Measurements from ENCODE around the gene ADORA1.
A peak's percentile ranks its signal among the peaks of the same experiment; 100 is the strongest.

The ADORA1 gene

DNA sequence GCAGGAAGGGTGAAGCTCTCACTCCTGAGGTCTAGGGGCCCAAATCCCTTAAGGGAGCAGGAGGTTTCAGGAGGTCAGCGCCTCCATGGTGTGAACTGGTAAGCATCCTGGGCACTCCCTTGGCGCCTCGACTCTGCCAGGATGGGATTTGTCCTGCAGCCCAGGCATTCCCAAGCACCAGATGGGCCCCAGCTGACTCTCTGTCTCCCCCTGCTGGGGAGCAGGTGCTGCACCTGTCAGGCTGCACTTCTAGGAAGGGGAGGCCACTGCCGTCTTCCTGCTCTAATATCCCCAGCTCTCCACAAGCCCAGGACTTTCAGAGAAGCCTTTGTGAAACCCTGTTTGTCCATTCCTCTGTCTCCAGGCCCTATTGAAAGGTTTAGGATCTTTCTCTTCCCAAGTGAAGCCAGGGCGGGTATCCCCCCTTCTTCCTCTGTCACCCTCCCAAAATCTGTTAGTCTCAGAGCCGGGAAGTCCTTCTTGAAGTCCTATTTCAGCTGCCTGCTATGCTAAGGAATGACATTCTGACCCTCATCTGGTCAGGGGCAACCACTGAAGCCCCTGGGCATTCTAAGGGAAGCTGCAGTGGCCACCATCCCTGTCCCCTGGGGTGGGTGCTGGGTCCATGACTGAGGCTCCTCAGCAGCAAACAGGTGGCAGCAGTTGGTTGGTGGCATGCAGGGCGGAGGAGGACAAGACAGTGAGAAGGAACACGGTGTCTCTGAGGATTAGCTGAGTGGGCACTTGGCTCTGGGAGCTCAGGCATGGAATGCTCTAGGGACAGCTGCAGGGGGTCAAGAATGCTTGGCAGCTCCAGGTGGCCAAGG lies 44.9 kb downstream of the ADORA1 start:
- H3K4me1 ChIP-seq (ENCODE audit: control extremely low read depth in 1 of 4, control insufficient read depth in 4 of 4, insufficient read depth in 4 of 4, low read length in 3 of 4), result peaks cover 0 to 13% (median 2%) of the 10 kb centered on the region in 4 experiments
- no peak overlapping the region for H3K27ac ChIP-seq (ENCODE audit: insufficient read depth in 1 of 2, low read depth in 1 of 2, low read length in 2 of 2, poor library complexity in 1 of 2, severe bottlenecking in 2 of 2)
- ChIA-PET CTCF (interaction anchor here (0.5 to 20.7 kb wide), 32 partner anchors 8 to 489 kb away, joined by 3 to 313 read pairs (median 4); partner anchors contain the start of genes ADORA1 and CHI3L1), POLR2A (interaction anchor here (2.2 kb wide), 1 partner anchor 132 kb away, joined by 9 read pairs; no protein-coding TSS in a partner anchor)
- peaks cover 0 to 5% (median 0%) of the 10 kb centered on the region in 5 experiments for H3K27me3 ChIP-seq (replicated peaks in 2 of 5; ENCODE audit: control insufficient read depth in 4 of 5, insufficient read depth in 5 of 5, low read length in 4 of 5)
- no peaks in the 10 kb centered on the region for H3K9me3 ChIP-seq (ENCODE audit: control extremely low read depth in 1 of 5, control insufficient read depth in 4 of 5, insufficient read depth in 2 of 5, low read depth in 1 of 5, low read length in 4 of 5)
- DNase-seq, result peak; percentile 42 to 61 (median 43)
- 71% methylated on average over 7 of the region's 8 CpGs for WGBS (ENCODE audit: insufficient coverage)
- no peaks in the 10 kb centered on the region for H3K36me3 ChIP-seq (ENCODE audit: control insufficient read depth in 4 of 4, insufficient read depth in 4 of 4, low read length in 3 of 4)
- no peak overlapping the region for H3K4me3 ChIP-seq (ENCODE audit: control insufficient read depth in 1 of 7, extremely low read depth in 1 of 7, insufficient read depth in 4 of 7, low read depth in 2 of 7, low read length in 6 of 7)

GRCh38 chr1:203173011-203173555 lies 45.6 kb downstream of the ADORA1 start:
- Histone ChIP-seq H3K4me3 (ENCODE audit: control insufficient read depth in 1 of 7, extremely low read depth in 1 of 7, insufficient read depth in 4 of 7, low read depth in 2 of 7, low read length in 6 of 7) (no peak overlapping the region), H3K27me3 (replicated peaks in 2 of 5; ENCODE audit: control insufficient read depth in 4 of 5, insufficient read depth in 5 of 5, low read length in 4 of 5) (peaks cover 0 to 5% (median 0%) of the 10 kb centered on the region in 5 experiments), H3K4me1 (ENCODE audit: control extremely low read depth in 1 of 4, control insufficient read depth in 4 of 4, insufficient read depth in 4 of 4, low read length in 3 of 4) (peaks cover 0 to 13% (median 2%) of the 10 kb centered on the region in 4 experiments), H3K9me3 (ENCODE audit: control extremely low read depth in 1 of 5, control insufficient read depth in 4 of 5, insufficient read depth in 2 of 5, low read depth in 1 of 5, low read length in 4 of 5) (no peaks in the 10 kb centered on the region), H3K36me3 (ENCODE audit: control insufficient read depth in 4 of 4, insufficient read depth in 4 of 4, low read length in 3 of 4) (no peaks in the 10 kb centered on the region), H3K27ac (ENCODE audit: insufficient read depth in 1 of 2, low read depth in 1 of 2, low read length in 2 of 2, poor library complexity in 1 of 2, severe bottlenecking in 2 of 2) (no peak overlapping the region)
- CTCF ChIA-PET, result interaction anchor here (0.8 to 20.7 kb wide), 26 partner anchors 9 to 293 kb away, joined by 3 to 313 read pairs (median 4); partner anchors contain the start of genes ADORA1 and CHI3L1
- POLR2A ChIA-PET, result no interaction called here
- DNase-seq, result no peak
- WGBS (ENCODE audit: insufficient coverage), result 100% methylated on average over 2 of the region's 2 CpGs

DNA sequence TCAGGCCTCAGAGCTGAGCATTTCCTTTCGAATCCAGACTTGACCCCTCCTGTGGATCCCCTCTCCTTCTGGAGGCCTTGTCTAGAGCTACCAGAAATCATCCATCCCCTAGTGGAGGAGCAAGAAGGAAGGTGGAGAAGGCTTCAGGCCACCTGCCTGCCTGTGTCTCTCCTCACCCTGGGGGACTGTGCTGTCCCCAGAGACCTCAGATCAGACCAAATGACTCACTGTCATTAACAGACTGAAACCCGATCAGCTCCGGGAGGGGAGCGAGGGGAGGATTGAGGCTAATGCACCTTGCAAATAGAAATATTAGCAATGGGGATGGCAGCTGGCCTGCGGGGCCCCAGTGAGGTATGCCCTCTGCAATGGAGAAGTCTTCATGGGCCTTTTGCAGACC lies 46.0 kb downstream of the ADORA1 start:
- Histone ChIP-seq H3K9me3 (ENCODE audit: control extremely low read depth in 1 of 5, control insufficient read depth in 4 of 5, insufficient read depth in 2 of 5, low read depth in 1 of 5, low read length in 4 of 5) (no peaks in the 10 kb centered on the region), H3K27me3 (replicated peaks in 2 of 5; ENCODE audit: control insufficient read depth in 4 of 5, insufficient read depth in 5 of 5, low read length in 4 of 5) (peaks cover 0 to 5% (median 0%) of the 10 kb centered on the region in 5 experiments), H3K4me1 (ENCODE audit: control extremely low read depth in 1 of 4, control insufficient read depth in 4 of 4, insufficient read depth in 4 of 4, low read length in 3 of 4) (peaks cover 0 to 13% (median 2%) of the 10 kb centered on the region in 4 experiments), H3K4me3 (ENCODE audit: control insufficient read depth in 1 of 7, extremely low read depth in 1 of 7, insufficient read depth in 4 of 7, low read depth in 2 of 7, low read length in 6 of 7) (no peak overlapping the region), H3K27ac (ENCODE audit: insufficient read depth in 1 of 2, low read depth in 1 of 2, low read length in 2 of 2, poor library complexity in 1 of 2, severe bottlenecking in 2 of 2) (no peak overlapping the region), H3K36me3 (ENCODE audit: control insufficient read depth in 4 of 4, insufficient read depth in 4 of 4, low read length in 3 of 4) (no peaks in the 10 kb centered on the region)
- 81% methylated on average over 4 of the region's 5 CpGs for WGBS (ENCODE audit: insufficient coverage)
- no peak for DNase-seq
- ChIA-PET CTCF (interaction anchor here (0.8 to 20.7 kb wide), 17 partner anchors 8 to 136 kb away, joined by 3 to 313 read pairs (median 7); partner anchors contain the start of genes ADORA1 and CHI3L1), POLR2A (no interaction called here)

DNA sequence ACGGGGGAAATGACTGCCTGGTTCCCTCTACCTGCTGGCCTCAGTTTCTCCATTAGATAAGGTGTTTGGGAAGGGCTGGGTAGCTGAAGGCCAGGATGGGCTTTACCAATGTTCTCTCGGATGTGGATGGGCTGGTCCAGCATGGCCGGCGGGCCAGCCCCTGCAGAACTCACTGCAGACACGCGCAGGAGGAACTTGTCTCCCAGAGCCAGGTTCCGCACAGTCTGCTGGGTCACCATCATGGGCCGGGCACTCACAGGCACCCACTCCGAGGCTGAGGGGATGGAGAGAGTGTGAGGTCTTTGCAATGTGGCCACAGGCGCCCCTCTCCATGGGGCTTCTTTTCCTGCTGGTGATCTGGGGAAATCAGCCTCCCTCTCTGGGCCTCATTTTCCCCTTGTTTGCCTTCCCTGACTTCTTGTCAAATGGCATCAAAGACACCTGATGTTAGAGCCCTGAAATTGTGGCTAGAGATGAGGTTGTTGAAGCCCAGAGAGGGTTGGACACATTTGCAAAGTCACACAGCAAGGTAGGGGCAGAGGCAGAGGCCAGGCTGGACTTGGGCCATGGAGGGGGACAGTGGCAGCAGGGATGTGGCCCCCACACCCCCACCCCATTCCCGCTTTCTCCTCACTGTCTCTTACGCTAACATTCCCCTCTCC lies 46.9 kb downstream of the ADORA1 start:
- no peak overlapping the region for H3K4me3 ChIP-seq (ENCODE audit: control insufficient read depth in 1 of 7, extremely low read depth in 1 of 7, insufficient read depth in 4 of 7, low read depth in 2 of 7, low read length in 6 of 7)
- ChIA-PET POLR2A (no interaction called here), CTCF (interaction anchor here (0.9 to 20.7 kb wide), 8 partner anchors 8 to 136 kb away, joined by 3 to 313 read pairs (median 6); partner anchors contain the start of gene ADORA1)
- no peak for DNase-seq
- H3K4me1 ChIP-seq (ENCODE audit: control extremely low read depth in 1 of 4, control insufficient read depth in 4 of 4, insufficient read depth in 4 of 4, low read length in 3 of 4), result peaks cover 0 to 13% (median 2%) of the 10 kb centered on the region in 4 experiments
- H3K36me3 ChIP-seq (ENCODE audit: control insufficient read depth in 4 of 4, insufficient read depth in 4 of 4, low read length in 3 of 4), result no peaks in the 10 kb centered on the region
- no peak overlapping the region for H3K27ac ChIP-seq (ENCODE audit: insufficient read depth in 1 of 2, low read depth in 1 of 2, low read length in 2 of 2, poor library complexity in 1 of 2, severe bottlenecking in 2 of 2)
- H3K27me3 ChIP-seq (replicated peaks in 2 of 5; ENCODE audit: control insufficient read depth in 4 of 5, insufficient read depth in 5 of 5, low read length in 4 of 5), result peaks cover 0 to 5% (median 0%) of the 10 kb centered on the region in 5 experiments
- WGBS (ENCODE audit: insufficient coverage), result 97% methylated on average over 11 of the region's 12 CpGs
- H3K9me3 ChIP-seq (ENCODE audit: control extremely low read depth in 1 of 5, control insufficient read depth in 4 of 5, insufficient read depth in 2 of 5, low read depth in 1 of 5, low read length in 4 of 5), result no peaks in the 10 kb centered on the region

DNA sequence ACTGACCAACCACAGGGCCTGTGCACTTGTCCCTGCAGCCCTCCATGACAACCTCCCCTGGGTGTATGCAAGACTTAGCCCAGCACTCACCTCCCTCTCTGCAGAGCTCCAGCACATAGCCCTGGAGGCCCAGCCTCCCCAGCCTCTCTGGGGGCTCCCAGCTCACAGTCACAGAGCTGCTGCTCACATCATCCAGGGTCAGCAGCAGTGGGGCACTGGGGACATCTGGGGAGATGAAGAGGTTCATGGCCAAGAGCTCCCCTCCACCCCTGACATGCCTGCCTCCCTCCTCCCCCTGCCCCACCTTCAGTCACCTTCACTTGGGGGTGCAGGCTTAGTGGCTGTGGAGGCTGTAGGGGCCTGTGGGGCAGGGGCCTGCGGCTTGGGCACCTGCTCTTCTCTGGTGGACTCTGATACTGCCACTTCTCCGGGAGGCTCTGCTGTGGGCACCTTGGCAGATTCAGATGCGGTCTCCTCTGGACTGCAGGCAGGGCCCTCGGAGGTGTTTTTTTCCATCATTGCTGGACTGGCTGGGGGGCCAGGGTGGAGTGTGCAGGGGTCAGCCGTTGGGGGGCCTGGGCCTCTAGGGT lies 47.8 kb downstream of the ADORA1 start, which contains the start of gene MYBPH:
MYBPH (minus strand) TSS at position 590 of the 590 bp plus-strand sequence; CDS start at position 519, 71 bp downstream.
- Histone ChIP-seq H3K27ac (ENCODE audit: insufficient read depth in 1 of 2, low read depth in 1 of 2, low read length in 2 of 2, poor library complexity in 1 of 2, severe bottlenecking in 2 of 2) (no peak within 1 kb of the TSS), H3K9me3 (ENCODE audit: control extremely low read depth in 1 of 5, control insufficient read depth in 4 of 5, insufficient read depth in 2 of 5, low read depth in 1 of 5, low read length in 4 of 5) (no peaks in the 10 kb centered on the region), H3K4me3 (ENCODE audit: control insufficient read depth in 1 of 7, extremely low read depth in 1 of 7, insufficient read depth in 4 of 7, low read depth in 2 of 7, low read length in 6 of 7) (no peak within 1 kb of the TSS), H3K27me3 (replicated peaks in 2 of 5; ENCODE audit: control insufficient read depth in 4 of 5, insufficient read depth in 5 of 5, low read length in 4 of 5) (peaks cover 0 to 3% (median 0%) of the 10 kb centered on the region in 5 experiments), H3K36me3 (ENCODE audit: control insufficient read depth in 4 of 4, insufficient read depth in 4 of 4, low read length in 3 of 4) (no peaks in the 10 kb centered on the region), H3K4me1 (ENCODE audit: control extremely low read depth in 1 of 4, control insufficient read depth in 4 of 4, insufficient read depth in 4 of 4, low read length in 3 of 4) (peaks cover 0 to 13% (median 2%) of the 10 kb centered on the region in 4 experiments)
- ChIA-PET POLR2A (no interaction called here), CTCF (interaction anchor here (0.8 to 20.7 kb wide), 7 partner anchors 7 to 137 kb away, joined by 3 to 313 read pairs (median 6); partner anchors contain the start of gene ADORA1)
- 100% methylated on average over 3 of the region's 5 CpGs for WGBS (ENCODE audit: insufficient coverage)
- no peak for DNase-seq

- Histone ChIP-seq H3K36me3 (ENCODE audit: control insufficient read depth in 4 of 4, insufficient read depth in 4 of 4, low read length in 3 of 4) (no peaks in the 10 kb centered on the region), H3K27ac (ENCODE audit: insufficient read depth in 1 of 2, low read depth in 1 of 2, low read length in 2 of 2, poor library complexity in 1 of 2, severe bottlenecking in 2 of 2) (no peak overlapping the region), H3K9me3 (ENCODE audit: control extremely low read depth in 1 of 5, control insufficient read depth in 4 of 5, insufficient read depth in 2 of 5, low read depth in 1 of 5, low read length in 4 of 5) (no peaks in the 10 kb centered on the region), H3K27me3 (replicated peaks in 2 of 5; ENCODE audit: control insufficient read depth in 4 of 5, insufficient read depth in 5 of 5, low read length in 4 of 5) (peaks cover 0 to 3% (median 0%) of the 10 kb centered on the region in 5 experiments), H3K4me3 (ENCODE audit: control insufficient read depth in 1 of 7, extremely low read depth in 1 of 7, insufficient read depth in 4 of 7, low read depth in 2 of 7, low read length in 6 of 7) (no peak overlapping the region), H3K4me1 (ENCODE audit: control extremely low read depth in 1 of 4, control insufficient read depth in 4 of 4, insufficient read depth in 4 of 4, low read length in 3 of 4) (peaks cover 0 to 13% (median 2%) of the 10 kb centered on the region in 4 experiments)
- 57% methylated on average over 6 of the region's 9 CpGs for WGBS (ENCODE audit: insufficient coverage)
- DNase-seq, result peak in 2 of 3 donors; percentile 19 to 31
- ChIA-PET POLR2A (no interaction called here), CTCF (interaction anchor here (0.8 to 20.7 kb wide), 8 partner anchors 8 to 138 kb away, joined by 3 to 313 read pairs (median 5); partner anchors contain the start of gene ADORA1)
Measured at GRCh38 chr1:203175827-203176241, 48.3 kb downstream of the ADORA1 start.

All from common myeloid progenitor, CD34-positive (primary cell).